K562 (cell line): Measurements from ENCODE around the gene PRKACG. TPM values are rescaled to one million over a fixed set of nuclear protein-coding genes. Genes with fewer than 3 reads are reported as not detected.

Source experiments
- DPF2 ChIP-seq: fragments of 450-650 bp; IDR thresholded peaks from 2 replicates; pipeline ENCODE4 v1.6.1; 2016
- EWSR1 ChIP-seq: fragments of 450-650 bp; IDR thresholded peaks from 2 replicates; pipeline ENCODE4 v1.6.1; 2018; ENCODE audit warnings: borderline replicate concordance, mild to moderate bottlenecking, low read depth, moderate library complexity; ENCODE audit not compliant: partially characterized antibody
- HDAC1 ChIP-seq, 2 experiments: fragments of 450-650 bp; IDR thresholded peaks; 2 replicates each; pipeline ENCODE4 v1.6.1; 2016 to 2017; ENCODE audit warnings: inconsistent platforms in 1 of 2, mild to moderate bottlenecking in 1 of 2, moderate library complexity in 1 of 2
- HNRNPL ChIP-seq: fragments of 200-400 bp; formaldehyde crosslinking; IDR thresholded peaks from 2 replicates; pipeline ENCODE4 v1.6.1; 2017; ENCODE audit warnings: low read depth, mild to moderate bottlenecking, low read length
- MYNN ChIP-seq, 2 experiments: sonication (generic); formaldehyde crosslinking in 1 of 2; IDR thresholded peaks; 2 replicates each; pipeline versions ENCODE4 v1.5.0 to v1.6.1; 2016 to 2020; ENCODE audit warnings: antibody characterized with exemption in 1 of 2, missing genetic modification reagents in 1 of 2
- NCOA2 ChIP-seq, 2 experiments: fragments of 450-650 bp; IDR thresholded peaks; 2 replicates each; pipeline ENCODE4 v1.6.1; 2018; ENCODE audit warnings: mild to moderate bottlenecking in 2 of 2, moderate library complexity in 1 of 2; ENCODE audit not compliant: partially characterized antibody in 2 of 2
- NCOA4 ChIP-seq: fragments of 450-650 bp; IDR thresholded peaks from 2 replicates; pipeline ENCODE4 v1.6.1; 2018; ENCODE audit warnings: mild to moderate bottlenecking; ENCODE audit not compliant: partially characterized antibody
- NCOA6 ChIP-seq: fragments of 450-650 bp; IDR thresholded peaks from 2 replicates; pipeline ENCODE4 v1.6.1; 2017; ENCODE audit warnings: mild to moderate bottlenecking
- NCOR1 ChIP-seq: fragments of 450-650 bp; IDR thresholded peaks from 2 replicates; pipeline ENCODE4 v1.6.1; 2016; ENCODE audit warnings: mild to moderate bottlenecking, moderate library complexity
- NFIC ChIP-seq: fragments of 450-650 bp; IDR thresholded peaks from 2 replicates; pipeline ENCODE4 v1.6.1; 2017; ENCODE audit warnings: mild to moderate bottlenecking, inconsistent platforms
- NR2C2 ChIP-seq, 2 experiments: fragments of 200-800 bp in 1 of 2; sonication (Bioruptor generic) in 1 of 2; sonication (generic) in 1 of 2; formaldehyde crosslinking in 1 of 2; IDR thresholded peaks; 2 replicates each; pipeline versions ENCODE4 v1.6.1 to v1.8.0; 2016 to 2022; ENCODE audit warnings: mild to moderate bottlenecking in 1 of 2, missing compliant biosample characterization in 1 of 2, missing genetic modification characterization in 1 of 2, missing genetic modification reagents in 1 of 2
- POLR2G ChIP-seq: fragments of 200-400 bp; formaldehyde crosslinking; IDR thresholded peaks from 2 replicates; pipeline ENCODE4 v1.6.1; 2017; ENCODE audit warnings: low read depth, mild to moderate bottlenecking, antibody characterized with exemption, low read length, moderate library complexity
- POLR2H ChIP-seq: IDR thresholded peaks from 2 replicates; pipeline ENCODE4 v1.6.1; 2016; ENCODE audit warnings: missing genetic modification characterization, low read depth, mild to moderate bottlenecking, control low read depth, missing compliant biosample characterization, moderate library complexity
- PTRF ChIP-seq: fragments of 450-650 bp; IDR thresholded peaks from 2 replicates; pipeline ENCODE4 v1.6.1; 2016; ENCODE audit warnings: mild to moderate bottlenecking, missing genetic modification characterization, missing compliant biosample characterization
- RBM17 ChIP-seq: fragments of 200-400 bp; formaldehyde crosslinking; IDR thresholded peaks from 2 replicates; pipeline ENCODE4 v1.6.1; 2017; ENCODE audit warnings: low read depth, mild to moderate bottlenecking, low read length, borderline replicate concordance
- SAP30 ChIP-seq: fragments of 200-600 bp; sonication (generic); IDR thresholded peaks from 2 replicates; pipeline ENCODE4 v1.6.1; 2012; ENCODE audit warnings: borderline replicate concordance, low read depth, mild to moderate bottlenecking, moderate library complexity, low read length, control low read depth, inconsistent platforms; ENCODE audit not compliant: insufficient read depth, poor library complexity, severe bottlenecking
- SMARCA4 ChIP-seq: fragments of 450-650 bp; IDR thresholded peaks from 2 replicates; pipeline ENCODE4 v1.6.1; 2016
- SMARCE1 ChIP-seq: fragments of 450-650 bp; IDR thresholded peaks from 2 replicates; pipeline ENCODE4 v1.7.1; 2016; ENCODE audit warnings: mild to moderate bottlenecking
- SNIP1 ChIP-seq: fragments of 450-650 bp; IDR thresholded peaks from 2 replicates; pipeline ENCODE4 v1.7.1; 2017; ENCODE audit warnings: low read depth, mild to moderate bottlenecking
- SREBF1 ChIP-seq: fragments of 150-350 bp; IDR thresholded peaks from 2 replicates; pipeline ENCODE4 v1.6.1; 2014; ENCODE audit warnings: antibody characterized with exemption, low read depth, low read length, borderline replicate concordance
- WHSC1 ChIP-seq: IDR thresholded peaks from one replicate; pipeline ENCODE4 v1.6.1; 2012; ENCODE audit warnings: low read length, control low read depth, inconsistent platforms
- ZNF140 ChIP-seq: fragments of 250-450 bp; sonication (Bioruptor Pico); IDR thresholded peaks from 2 replicates; pipeline ENCODE4 v1.8.0; 2021; ENCODE audit warnings: moderate library complexity, mild to moderate bottlenecking, inconsistent platforms
- ZNF143 ChIP-seq: sonication (generic); formaldehyde crosslinking; IDR thresholded peaks from 2 replicates; pipeline ENCODE4 v1.9.0; 2022; ENCODE audit warnings: mild to moderate bottlenecking, missing genetic modification reagents
- ZNF695 ChIP-seq: fragments of 450-650 bp; formaldehyde crosslinking; IDR thresholded peaks from 2 replicates; pipeline ENCODE4 v1.4.0; 2020; ENCODE audit warnings: mild to moderate bottlenecking, moderate library complexity
- polyA plus RNA-seq, 8 experiments: library from polyadenylated mRNA; depleted of rRNA in 4 of 8; stranded (reverse) in 5 of 8; unstranded in 3 of 8; fragments of >200 nt; fragmentation: Nextera tagmentation in 2 of 8; fragmentation: Illumina TruSeq in 1 of 8; extraction: Ambion mirVana in 2 of 8; extraction: Trizol in 1 of 8; gene quantifications; 2 replicates each; pipeline versions ENCODE4 v1.2.1 to v1.2.3, GENCODE V29; 2011 to 2014; ENCODE audit warnings: inconsistent platforms in 1 of 8, missing spikeins in 1 of 8
- total RNA-seq, 7 experiments: library from RNA; depleted of rRNA in 6 of 7; stranded (reverse); fragments of >200 nt in 6 of 7; fragmentation: Illumina TruSeq in 2 of 7; extraction: Trizol in 2 of 7; gene quantifications; 2 replicates each; pipeline versions ENCODE4 v1.2.1 to v1.2.3, GENCODE V29; 2011 to 2021; ENCODE audit warnings: low replicate concordance in 1 of 7
- TF ChIP-seq, protein P1 (sequence below): sonication (generic); formaldehyde crosslinking; IDR thresholded peaks from 2 replicates; pipeline ENCODE4 v1.8.0; 2023; ENCODE audit warnings: mild to moderate bottlenecking, missing genetic modification reagents
- TF ChIP-seq, protein P2 (sequence below): sonication (generic); formaldehyde crosslinking; IDR thresholded peaks from 2 replicates; pipeline ENCODE4 v1.8.1; 2023; ENCODE audit warnings: mild to moderate bottlenecking, missing genetic modification reagents
- TF ChIP-seq, protein P3 (sequence below), 3 experiments: IDR thresholded peaks in 2 of 3; conservative IDR thresholded peaks in 1 of 3; 2 replicates each; pipeline ENCODE4 v1.5.1; 2011 to 2012; ENCODE audit warnings: low read length in 3 of 3, mild to moderate bottlenecking in 3 of 3, control low read depth in 2 of 3, improper control_type of control experiment in 1 of 3, inconsistent platforms in 1 of 3, low read depth in 1 of 3, mixed read lengths in 1 of 3, moderate library complexity in 1 of 3; ENCODE audit not compliant: insufficient read depth in 2 of 3

Gene PRKACG
- total and polyA plus RNA-seq, 9 of the 15 experiments (the other 6 are each of a cell fraction or from before 2014, with no cell fraction given) = not detected

DNA sequence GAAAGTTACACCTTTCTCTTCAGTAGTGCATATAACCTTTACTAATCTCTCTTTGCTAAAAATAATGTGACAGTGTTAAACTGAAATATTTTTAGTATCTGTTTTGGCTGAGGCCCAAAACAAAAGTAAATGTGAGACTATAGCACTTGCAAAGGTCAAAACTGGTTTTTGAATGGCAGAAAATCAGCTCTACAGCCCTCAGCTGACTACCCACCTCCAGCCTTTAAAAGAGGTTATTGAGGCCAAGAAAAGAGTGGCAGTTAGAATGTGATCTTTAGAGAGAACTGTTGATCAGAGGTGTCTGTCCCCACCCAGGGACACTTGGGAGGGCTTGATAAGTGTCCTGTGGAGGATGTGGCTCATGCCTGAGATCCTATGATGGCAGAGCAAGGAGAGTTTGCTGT, 30.9 kb downstream of the PRKACG start (continued):
- TF ChIP-seq POLR2G (no peak), NCOA4 (no peak), SNIP1 (no peak), NFIC (peak; percentile 58), NCOA6 (no peak), NR2C2 (CRISPR knock-in tag; IDR thresholded peaks at IDR 0.05) (no peak), NR2C2 (tag; IDR thresholded peaks at IDR 0.05) (no peak), SMARCE1 (peak; percentile 42; the same call in 1 of the 2 replicates), POLR2H (tag) (no peak), SREBF1 (no peak), HNRNPL (no peak), RBM17 (no peak), MYNN (IDR thresholded peaks at IDR 0.05) (no peak), MYNN (CRISPR knock-in tag; IDR thresholded peaks at IDR 0.05) (no peak), NCOA2 (IDR thresholded peaks at IDR 0.05; ENCODE audit: partially characterized antibody in 2 of 2) (no peak), HDAC1 (IDR thresholded peaks at IDR 0.05) (0 out of 4 replicates have a peak, but pooled peaks of 1 of the 2 experiments have one; percentile 26), SAP30 (no peak), WHSC1 (no peak), DPF2 (peak; percentile 65; the same call in 1 of the 2 replicates), ZNF695 (CRISPR knock-in tag) (no peak), PTRF (tag) (no peak), NCOR1 (peak; percentile 61), ZNF143 (CRISPR knock-in tag) (no peak), EWSR1 (no peak), SMARCA4 (peak; percentile 59), ZNF140 (CRISPR knock-in tag) (no peak)
- TF ChIP-seq, protein P1, sequence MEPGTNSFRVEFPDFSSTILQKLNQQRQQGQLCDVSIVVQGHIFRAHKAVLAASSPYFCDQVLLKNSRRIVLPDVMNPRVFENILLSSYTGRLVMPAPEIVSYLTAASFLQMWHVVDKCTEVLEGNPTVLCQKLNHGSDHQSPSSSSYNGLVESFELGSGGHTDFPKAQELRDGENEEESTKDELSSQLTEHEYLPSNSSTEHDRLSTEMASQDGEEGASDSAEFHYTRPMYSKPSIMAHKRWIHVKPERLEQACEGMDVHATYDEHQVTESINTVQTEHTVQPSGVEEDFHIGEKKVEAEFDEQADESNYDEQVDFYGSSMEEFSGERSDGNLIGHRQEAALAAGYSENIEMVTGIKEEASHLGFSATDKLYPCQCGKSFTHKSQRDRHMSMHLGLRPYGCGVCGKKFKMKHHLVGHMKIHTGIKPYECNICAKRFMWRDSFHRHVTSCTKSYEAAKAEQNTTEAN (CRISPR knock-in tag) = no peak
- TF ChIP-seq, protein P2, sequence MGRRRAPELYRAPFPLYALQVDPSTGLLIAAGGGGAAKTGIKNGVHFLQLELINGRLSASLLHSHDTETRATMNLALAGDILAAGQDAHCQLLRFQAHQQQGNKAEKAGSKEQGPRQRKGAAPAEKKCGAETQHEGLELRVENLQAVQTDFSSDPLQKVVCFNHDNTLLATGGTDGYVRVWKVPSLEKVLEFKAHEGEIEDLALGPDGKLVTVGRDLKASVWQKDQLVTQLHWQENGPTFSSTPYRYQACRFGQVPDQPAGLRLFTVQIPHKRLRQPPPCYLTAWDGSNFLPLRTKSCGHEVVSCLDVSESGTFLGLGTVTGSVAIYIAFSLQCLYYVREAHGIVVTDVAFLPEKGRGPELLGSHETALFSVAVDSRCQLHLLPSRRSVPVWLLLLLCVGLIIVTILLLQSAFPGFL (CRISPR knock-in tag) = no peak
- TF ChIP-seq, protein P3, sequence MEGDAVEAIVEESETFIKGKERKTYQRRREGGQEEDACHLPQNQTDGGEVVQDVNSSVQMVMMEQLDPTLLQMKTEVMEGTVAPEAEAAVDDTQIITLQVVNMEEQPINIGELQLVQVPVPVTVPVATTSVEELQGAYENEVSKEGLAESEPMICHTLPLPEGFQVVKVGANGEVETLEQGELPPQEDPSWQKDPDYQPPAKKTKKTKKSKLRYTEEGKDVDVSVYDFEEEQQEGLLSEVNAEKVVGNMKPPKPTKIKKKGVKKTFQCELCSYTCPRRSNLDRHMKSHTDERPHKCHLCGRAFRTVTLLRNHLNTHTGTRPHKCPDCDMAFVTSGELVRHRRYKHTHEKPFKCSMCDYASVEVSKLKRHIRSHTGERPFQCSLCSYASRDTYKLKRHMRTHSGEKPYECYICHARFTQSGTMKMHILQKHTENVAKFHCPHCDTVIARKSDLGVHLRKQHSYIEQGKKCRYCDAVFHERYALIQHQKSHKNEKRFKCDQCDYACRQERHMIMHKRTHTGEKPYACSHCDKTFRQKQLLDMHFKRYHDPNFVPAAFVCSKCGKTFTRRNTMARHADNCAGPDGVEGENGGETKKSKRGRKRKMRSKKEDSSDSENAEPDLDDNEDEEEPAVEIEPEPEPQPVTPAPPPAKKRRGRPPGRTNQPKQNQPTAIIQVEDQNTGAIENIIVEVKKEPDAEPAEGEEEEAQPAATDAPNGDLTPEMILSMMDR (IDR thresholded peaks at IDR 0.05 in 2 of 3, conservative IDR thresholded peaks at IDR 0.05 in 1 of 3; ENCODE audit: insufficient read depth in 2 of 3, low read depth in 1 of 3, low read length in 3 of 3) = no peak
